ENCODE data around the gene CNTN4.

CNTN4 gene

DNA sequence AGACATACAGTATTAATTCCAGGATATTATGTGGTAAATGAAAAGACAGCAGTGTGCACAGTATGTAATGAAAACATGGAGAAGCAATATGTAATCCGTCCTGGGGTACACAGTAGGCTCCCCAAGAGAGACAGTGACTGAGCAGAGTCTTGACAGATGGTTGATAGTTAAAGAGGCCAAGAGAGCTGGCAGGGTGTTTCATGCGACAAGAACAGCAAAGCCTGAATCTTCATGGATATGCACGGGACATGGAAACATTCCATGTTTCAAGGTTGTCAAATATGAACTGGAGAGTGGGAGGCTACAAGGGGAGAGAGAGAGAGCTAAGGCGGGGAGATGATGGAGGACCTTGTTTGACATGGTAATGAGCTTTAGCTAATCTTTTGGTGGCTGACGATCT is 673.1 kb downstream of the CNTN4 start:
- no peak overlapping the region for H3K4me3 ChIP-seq (ENCODE audit: low read depth, low read length)
- TF ChIP-seq, protein P1, sequence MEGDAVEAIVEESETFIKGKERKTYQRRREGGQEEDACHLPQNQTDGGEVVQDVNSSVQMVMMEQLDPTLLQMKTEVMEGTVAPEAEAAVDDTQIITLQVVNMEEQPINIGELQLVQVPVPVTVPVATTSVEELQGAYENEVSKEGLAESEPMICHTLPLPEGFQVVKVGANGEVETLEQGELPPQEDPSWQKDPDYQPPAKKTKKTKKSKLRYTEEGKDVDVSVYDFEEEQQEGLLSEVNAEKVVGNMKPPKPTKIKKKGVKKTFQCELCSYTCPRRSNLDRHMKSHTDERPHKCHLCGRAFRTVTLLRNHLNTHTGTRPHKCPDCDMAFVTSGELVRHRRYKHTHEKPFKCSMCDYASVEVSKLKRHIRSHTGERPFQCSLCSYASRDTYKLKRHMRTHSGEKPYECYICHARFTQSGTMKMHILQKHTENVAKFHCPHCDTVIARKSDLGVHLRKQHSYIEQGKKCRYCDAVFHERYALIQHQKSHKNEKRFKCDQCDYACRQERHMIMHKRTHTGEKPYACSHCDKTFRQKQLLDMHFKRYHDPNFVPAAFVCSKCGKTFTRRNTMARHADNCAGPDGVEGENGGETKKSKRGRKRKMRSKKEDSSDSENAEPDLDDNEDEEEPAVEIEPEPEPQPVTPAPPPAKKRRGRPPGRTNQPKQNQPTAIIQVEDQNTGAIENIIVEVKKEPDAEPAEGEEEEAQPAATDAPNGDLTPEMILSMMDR (IDR thresholded peaks at IDR 0.05; ENCODE audit: low read depth, low read length, missing control alignments), result no peak
- no peak for DNase-seq (ENCODE audit: low read depth)

DNA sequence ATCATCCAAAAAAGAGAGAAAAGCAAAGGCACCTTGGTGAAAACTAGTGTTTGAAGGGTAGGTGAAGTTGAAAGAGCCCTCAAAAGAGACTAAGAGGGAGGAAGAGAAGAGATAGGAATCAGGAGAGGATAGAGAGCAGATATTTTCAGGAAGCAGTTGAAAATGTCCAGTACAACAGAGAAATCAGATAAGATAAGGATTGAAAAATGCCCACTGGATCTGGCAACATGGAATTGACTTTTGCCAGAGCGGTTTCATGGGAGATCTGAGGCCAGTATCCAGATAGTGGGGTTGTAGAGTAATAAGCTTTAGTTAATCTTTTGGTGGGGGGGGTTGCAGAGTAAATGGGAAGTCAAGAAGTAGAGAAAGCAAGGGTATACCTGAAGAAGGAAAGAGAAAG is 674.1 kb downstream of the CNTN4 start:
- DNase-seq (ENCODE audit: low read depth), result no peak
- no peak overlapping the region for H3K4me3 ChIP-seq (ENCODE audit: low read depth, low read length)
- TF ChIP-seq, protein P1 (IDR thresholded peaks at IDR 0.05; ENCODE audit: low read depth, low read length, missing control alignments), result no peak

DNA sequence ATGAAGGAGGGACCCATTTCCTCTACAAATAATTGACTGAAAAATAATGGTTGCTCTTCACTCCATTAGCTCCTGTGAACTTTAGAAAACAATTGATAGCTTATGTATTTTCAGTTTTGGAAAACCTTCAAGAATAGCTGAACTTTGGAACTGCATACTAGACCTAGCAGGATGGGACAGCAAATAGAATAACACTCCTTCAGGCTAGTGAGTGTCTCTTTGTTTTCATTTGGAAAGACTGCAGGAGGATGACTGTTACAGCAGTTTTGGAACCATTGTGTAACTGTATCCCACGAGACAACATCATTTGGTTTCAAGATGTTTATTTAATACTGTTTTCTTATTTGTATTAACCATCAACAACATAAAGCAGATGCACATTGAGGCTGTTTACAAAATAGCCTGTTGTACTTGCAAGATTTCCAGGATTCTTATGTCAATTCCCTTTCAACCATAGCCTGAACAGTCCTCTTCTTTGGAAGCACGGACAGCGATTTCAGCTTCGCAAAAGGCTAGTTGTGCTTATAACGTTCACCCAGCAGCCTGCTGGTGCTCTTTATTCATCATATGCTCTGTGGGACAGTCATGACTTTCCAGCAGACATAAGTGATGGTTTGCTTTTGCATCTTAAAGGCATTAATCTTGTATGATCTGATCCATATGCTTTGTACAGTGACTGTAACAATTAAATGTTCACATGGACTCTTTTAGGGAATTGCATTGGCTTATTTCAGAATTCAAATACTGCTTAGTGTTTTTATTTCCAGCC is 676.0 kb downstream of the CNTN4 start:
- no peak overlapping the region for H3K4me3 ChIP-seq (ENCODE audit: low read depth, low read length)
- no peak for DNase-seq (ENCODE audit: low read depth)
- TF ChIP-seq, protein P1 (IDR thresholded peaks at IDR 0.05; ENCODE audit: low read depth, low read length, missing control alignments), result no peak

DNA sequence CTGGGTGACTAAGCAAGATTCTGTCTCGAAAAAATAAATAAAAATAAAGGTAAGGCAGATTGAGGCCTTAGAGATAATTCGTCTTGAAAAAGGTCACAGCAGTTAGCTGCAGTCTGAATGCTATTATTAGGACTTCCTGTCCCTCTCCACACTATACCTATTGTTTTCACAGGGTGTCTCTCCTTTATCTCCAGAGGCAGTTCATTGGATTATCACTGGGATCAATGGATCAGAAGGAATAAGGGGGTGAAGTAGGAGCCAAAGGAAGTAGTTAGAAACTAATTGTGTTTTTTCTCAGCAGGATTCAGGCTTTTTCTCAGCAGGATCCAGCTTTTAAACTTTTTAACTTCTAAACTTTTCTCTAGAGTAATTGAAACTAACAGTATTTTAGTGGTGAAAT is 684.6 kb downstream of the CNTN4 start:
- no peak for DNase-seq (ENCODE audit: low read depth)
- TF ChIP-seq, protein P1 (IDR thresholded peaks at IDR 0.05; ENCODE audit: low read depth, low read length, missing control alignments), result no peak
- no peak overlapping the region for H3K4me3 ChIP-seq (ENCODE audit: low read depth, low read length)

DNA sequence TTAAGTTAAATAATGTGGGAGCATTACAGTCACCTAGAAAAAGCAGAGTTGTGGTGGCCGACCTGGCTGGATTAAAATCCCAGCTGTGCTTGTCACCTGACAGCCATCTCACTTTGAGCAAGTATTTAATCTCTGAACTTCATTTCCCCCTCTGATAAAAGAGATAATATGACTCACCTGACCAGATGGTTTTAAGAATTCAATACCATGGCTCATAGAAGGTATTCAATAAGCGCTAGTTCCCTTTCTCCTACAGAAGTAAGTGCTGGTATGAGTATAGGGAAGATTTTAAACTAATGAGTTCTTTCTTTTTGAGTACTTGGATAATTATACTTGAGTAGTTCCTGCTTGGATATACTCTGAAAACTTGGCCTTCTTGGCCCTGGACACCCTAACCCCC is 686.0 kb downstream of the CNTN4 start:
- DNase-seq (ENCODE audit: low read depth), result no peak
- no peak overlapping the region for H3K4me3 ChIP-seq (ENCODE audit: low read depth, low read length)
- TF ChIP-seq, protein P1 (IDR thresholded peaks at IDR 0.05; ENCODE audit: low read depth, low read length, missing control alignments), result no peak

DNA sequence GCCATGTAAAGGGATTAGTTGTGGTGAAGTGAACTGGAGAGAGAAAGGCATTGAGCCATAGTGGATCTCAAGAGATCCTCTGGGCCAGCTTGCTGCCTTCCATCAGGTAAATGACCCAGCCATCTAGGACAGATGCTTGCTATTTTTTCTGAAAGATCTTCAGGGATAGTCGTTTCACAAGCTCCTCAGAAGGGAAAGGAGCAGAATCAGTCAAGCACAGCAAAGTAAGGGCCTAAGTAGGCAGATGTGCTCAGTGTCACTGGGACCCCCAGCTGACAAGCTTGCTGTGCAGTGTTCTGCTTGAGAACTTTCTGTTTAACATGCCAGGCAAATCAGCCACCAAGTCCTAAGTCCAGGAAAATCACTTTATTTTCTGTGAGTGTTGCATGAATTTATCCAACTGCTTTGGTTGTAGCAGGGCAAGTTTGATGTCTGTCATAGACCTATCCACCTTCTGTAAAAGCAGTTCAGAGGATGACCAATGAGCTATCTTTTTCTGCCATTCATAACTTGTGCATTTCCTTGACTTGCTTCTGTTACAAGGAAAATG is 691.7 kb downstream of the CNTN4 start:
- DNase-seq (ENCODE audit: low read depth), result no peak
- H3K4me3 ChIP-seq (ENCODE audit: low read depth, low read length), result no peak overlapping the region
- TF ChIP-seq, protein P1 (IDR thresholded peaks at IDR 0.05; ENCODE audit: low read depth, low read length, missing control alignments), result no peak

DNA sequence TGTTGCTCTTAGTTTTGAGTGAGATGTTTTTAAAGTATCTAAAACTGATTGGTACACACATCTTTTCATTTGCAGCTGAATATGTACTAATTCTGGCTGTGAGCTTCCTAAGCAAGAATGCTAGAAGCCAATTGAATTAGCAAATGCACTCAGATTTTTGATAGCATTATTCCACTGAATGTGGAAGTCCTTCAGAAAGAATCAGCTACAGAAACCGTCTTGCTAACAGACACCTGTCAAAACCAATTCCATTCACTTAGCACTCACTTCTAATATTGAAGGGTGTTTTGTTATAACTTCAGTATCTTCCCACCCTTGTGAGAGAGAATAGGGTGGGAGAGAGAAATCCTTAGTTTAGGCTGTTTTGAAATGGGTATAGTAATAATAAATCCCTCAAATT is 693.8 kb downstream of the CNTN4 start:
- DNase-seq (ENCODE audit: low read depth), result no peak
- H3K4me3 ChIP-seq (ENCODE audit: low read depth, low read length), result no peak overlapping the region
- TF ChIP-seq, protein P1 (IDR thresholded peaks at IDR 0.05; ENCODE audit: low read depth, low read length, missing control alignments), result no peak
